Inflammatory macrophage (primary cell): ENCODE results near the gene DDX4.
A peak's percentile ranks its signal among the peaks of the same experiment; 100 is the strongest.
"Not testable (repeated sequence)": the region's sequence is repeated elsewhere in the genome, so short reads cannot be mapped to it uniquely, and the experiment has no call there.

Experiments
- DNase-seq, 2 donors: peaks; one replicate each; pipeline ENCODE4 v3.0.0-alpha.2; 2020 to 2022
- total RNA-seq, 18 experiments: gene quantifications; one replicate each; lab custom pipeline; 2026; ENCODE audit warnings: mixed read lengths in 6 of 18, inconsistent platforms in 2 of 18; lab: John Stamatoyannopoulos, UW

The DDX4 gene
- 0 to 0.21 (median 0) reads per million in 18 experiments for total RNA-seq

DNA sequence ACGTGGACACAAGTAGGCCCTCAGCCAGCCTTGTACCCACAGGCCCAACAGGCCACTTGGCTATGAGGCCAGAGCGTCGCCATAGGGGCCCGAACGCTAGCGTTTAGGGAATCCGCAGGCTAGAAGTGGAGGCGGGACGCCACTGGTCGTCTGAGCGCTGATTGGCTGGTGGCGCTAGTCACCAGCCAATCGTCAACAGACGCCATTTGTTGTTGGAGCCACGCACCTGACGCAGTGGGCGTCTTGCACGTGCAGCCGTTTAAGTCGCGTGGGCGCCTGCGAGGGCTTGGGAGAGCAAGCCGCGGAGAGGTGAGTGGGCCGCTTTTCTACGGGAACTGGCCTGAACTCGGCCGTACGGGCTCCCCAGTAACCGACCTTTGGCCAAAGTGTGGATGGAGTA lies at the start of gene DDX4:
DDX4 (plus strand) TSS at position 269 of the 400 bp plus-strand sequence. CDS start 903 bp downstream, outside the sequence.
- no peak for DNase-seq

DNA sequence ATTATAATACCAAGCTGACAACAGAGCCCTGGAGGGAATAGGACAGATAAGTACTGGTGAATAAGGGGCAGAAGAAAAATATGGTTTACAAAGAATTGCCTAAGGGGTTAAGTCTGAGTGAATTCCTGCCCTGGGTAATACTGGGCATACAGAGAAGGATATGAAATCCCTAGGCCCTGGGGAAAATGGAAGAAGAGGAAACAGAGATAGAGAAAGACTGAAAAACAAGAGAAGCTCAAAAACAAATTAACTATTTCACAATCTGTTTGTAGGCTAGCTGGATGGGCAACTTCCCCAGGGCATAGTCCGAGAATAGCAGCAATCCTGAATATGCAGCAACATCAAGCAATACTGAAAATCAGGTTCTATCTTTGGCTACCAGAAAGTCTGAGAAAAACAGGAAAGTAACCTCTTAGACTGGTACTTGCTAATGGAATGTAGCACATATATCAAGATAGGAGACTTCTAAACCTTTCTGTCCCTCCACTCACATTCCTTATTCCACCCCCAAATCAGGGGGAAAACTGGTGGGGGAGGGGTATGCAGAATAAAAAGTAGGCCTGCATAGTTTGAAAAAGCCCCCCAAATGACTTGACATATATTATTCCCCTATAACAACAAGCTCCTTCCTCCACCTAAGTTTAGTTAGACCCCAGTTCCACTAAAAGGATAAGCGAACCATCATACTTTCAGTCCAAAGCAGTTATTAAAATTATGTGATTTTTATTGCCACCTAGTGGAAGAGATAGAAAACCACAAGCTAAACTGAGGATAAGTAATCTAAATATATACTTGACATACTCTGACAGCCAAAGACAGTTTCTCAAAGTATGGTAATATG lies 46.4 kb upstream of the DDX4 start:
- DNase-seq = peak in 1 of 2 donors; percentile 53

DNA sequence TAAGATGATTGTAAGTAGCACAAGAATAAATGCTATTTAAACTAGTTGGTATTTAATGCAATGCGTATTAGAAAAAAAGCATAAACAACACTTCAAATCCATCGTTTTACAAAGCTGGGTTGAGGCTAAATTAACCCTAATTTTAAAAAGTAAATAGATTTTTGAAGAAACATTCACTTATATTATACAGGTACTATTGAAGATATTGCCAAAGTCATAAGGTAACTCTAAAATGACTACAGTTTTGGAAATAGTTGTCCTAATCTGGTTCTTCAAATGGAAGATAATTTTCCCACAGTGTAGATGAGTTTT lies 45.8 kb upstream of the DDX4 start:
- DNase-seq = no peak

DNA sequence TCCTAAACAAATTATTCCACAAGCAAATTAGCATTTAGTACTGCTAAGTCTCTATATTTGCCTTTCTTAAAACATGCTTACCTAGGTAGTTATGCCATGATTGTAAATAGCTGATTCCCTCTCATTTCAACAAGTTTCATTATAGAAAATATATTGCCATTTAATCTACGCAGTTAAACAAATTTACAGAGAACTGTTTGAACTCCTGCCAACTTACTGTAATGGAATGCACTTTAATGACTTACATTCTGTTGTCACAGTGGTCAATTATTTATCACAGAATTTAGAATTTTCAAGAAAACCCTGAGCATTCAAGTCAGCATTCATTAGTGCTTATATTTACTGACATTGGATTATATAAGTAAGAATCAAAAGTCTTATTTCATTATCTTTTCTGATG lies 45.4 kb upstream of the DDX4 start:
- no peak for DNase-seq

DNA sequence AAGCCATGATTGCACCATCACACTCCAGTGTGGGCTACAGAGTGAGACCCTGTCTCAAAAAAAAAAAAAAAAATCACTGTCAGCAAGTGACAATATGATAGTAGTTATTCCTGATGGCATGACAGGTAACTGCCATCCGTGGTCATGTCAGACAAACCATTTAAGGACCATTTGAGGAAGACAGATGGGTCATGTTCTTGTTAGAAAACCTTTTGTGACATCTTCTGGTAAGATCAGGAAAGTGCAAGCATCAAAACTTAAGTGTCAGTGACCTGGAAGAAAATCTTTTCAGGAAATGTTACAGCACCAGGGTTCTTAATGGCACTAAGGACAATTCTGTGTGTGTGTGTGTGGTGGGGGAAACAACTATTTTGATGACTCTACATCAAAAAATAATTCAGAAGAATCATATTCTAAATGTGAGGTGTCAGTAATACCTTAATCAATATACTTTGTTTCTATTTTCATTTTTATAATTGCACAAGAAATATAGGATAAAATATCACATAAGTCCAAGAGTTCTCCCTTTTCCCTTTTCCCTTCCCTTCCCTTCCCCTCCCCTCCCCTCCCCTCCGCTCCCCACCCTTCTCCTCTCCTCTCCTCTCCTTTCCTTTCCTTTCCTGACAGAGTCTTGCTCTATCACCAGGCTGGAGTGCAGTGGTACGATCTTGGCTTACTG lies 43.6 kb upstream of the DDX4 start:
- peak; percentile 7 to 25 for DNase-seq

DNA sequence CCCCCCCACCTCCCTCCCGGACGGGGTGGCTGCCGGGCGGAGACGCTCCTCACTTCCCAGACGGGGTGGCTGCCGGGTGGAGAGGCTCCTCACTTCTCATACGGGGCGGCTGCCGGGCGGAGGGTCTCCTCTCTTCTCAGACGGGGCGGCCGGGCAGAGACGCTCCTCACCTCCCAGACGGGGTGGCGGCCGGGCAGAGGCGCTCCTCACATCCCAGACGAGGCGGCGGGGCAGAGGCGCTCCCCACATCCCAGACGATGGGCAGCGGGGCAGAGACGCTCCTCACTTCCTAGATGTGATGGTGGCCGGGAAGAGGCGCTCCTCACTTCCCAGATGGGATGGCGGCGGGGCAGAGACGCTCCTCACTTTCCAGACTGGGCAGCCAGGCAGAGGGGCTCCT lies 41.2 kb upstream of the DDX4 start:
- not testable (repeated sequence) for DNase-seq

DNA sequence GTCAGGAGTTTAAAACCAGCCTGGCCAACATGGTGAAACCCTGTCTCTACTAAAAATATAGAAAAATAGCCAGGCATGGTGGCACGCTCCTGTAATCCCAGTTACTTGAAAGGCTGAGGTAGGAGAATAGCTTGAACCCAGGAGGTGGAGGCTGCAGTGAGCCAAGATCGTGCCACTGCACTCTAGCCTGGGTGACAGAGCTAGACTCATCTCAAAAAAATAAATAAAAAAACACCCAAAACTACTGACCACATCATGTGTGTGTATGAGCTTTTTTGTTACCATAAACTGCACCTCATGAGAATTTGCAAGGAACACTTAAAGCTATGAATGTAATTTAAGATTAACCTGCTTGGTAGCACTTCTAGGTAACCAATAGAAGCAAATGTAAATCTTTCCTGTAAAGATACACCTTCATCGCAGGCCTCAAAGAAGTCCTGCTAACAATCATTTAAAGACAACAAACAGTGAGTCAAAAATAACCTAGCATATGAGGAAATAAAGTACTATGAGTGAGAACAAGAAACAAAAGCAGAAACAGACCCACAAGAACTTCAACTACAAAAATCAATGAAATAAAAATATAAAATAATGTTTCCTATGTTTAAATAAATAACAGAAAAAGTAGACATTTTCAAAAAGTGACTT lies 38.7 kb upstream of the DDX4 start:
- no peak for DNase-seq

DNA sequence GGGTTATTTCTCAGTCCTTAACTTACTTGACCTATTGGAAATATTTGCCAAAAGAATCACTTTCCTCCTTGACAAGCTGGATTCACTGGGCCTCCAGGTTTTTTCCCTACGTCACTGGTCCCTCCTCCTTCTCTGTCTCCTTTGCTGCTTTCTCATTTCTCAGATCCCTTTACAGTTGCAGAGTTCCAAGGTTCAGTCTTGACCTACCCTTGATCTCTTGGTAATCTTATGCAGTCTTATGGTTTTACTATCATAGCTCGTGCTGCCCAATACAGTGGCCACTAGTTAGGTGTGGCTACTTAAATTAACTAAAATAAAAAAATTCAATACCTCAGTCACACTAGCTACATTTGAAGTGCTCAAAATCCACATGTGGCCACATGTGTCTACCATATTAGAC lies 37.1 kb upstream of the DDX4 start:
- no peak for DNase-seq

DNA sequence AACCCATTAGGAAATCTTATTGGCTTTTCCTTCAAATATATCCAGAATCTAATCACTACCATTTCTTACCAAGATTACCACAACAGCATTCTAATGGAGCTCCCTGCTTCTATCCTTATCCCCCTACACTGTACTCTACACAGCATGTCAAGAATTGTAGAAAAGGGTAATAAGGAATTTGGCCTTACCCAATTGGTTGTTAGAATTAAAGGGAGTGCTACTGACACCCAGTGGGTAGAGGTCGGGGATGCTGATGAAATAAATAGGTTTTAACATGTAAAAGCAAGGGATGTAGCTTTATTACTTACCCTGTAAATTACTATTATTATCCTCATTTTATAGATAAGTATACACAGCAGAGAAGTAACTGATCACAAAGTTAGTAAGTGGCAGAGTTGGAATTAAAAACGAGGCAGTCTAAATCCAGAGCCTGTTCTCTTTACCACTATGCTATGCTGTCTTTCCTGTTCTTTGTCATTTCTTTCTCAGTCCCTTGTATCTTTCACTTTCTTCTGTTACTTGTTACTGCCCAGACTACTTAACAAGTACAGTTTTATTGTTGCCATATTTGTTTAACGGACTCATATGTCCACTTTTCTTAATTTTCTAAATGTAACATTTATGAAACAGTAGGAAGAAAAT lies 36.3 kb upstream of the DDX4 start:
- DNase-seq = no peak

DNA sequence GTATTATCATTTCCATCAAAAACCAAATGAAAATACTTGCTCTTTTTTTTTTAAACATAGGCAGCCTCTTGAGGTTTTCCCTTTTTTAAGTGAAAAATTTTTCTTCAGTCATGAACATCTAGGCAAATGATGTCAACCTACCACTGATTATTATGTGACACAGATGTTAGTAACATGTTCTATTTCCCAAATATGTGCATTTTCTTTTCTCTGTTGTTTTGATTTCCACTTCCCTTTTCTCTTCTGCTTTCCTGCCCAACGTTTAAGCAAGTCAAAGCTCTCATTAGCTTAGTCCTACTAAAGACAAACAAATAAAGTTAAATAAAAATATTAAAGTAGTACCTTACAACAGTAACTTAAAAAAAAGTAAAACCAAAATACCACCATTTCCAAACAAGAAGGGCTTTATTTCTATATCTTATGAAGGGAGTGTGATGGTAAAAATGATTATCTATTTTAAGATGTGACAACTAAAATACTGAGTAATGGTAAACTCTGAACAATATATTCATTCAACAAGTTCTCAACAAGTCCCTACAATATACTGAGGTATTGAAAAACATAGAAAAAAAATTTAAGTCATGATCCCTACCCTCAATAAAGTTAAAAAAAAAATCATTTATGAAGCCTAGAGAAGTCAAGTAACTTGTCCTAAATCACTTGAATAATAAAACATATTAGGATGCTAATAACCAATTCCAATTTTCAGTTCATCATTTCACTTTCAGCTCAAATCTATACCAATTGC lies 35.1 kb upstream of the DDX4 start:
- DNase-seq = peak; percentile 10 to 43

DNA sequence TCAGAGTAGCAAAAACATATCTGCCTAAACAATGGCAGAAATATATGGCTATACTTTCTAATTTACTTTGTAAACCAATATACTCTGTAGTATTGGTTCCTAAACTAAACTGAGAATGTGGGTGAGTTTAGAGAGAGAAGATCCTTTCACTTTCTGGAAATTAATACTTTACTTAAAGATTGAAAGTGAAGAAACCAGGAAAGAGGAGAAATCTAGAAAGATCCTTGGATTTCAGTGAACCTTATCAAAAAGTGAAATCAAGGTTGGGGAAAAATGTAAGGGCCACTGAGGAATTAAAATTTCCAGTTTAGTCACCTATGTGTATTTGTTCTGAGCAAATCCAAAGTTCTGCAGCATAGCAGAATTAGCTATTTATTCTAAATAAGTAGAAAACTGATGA lies 31.6 kb upstream of the DDX4 start:
- no peak for DNase-seq

DNA sequence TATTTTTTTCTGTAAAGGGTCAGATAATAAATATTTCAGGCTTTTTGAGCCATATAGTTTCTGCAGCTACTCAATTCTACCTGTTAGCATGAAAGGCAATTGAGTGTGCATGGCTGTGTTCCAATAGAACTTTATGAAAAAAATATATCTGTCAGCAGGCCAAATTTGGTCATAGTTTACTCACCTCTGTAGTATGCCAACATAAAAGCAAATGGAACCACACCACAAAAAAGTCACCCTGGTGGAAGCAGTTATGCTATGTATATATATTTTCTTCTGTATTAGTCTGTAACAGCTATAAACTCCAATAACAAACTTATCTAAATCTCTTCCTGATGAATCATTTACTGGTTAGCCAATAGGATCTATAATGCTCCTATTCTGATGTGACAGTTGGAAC lies 29.1 kb upstream of the DDX4 start:
- no peak for DNase-seq

DNA sequence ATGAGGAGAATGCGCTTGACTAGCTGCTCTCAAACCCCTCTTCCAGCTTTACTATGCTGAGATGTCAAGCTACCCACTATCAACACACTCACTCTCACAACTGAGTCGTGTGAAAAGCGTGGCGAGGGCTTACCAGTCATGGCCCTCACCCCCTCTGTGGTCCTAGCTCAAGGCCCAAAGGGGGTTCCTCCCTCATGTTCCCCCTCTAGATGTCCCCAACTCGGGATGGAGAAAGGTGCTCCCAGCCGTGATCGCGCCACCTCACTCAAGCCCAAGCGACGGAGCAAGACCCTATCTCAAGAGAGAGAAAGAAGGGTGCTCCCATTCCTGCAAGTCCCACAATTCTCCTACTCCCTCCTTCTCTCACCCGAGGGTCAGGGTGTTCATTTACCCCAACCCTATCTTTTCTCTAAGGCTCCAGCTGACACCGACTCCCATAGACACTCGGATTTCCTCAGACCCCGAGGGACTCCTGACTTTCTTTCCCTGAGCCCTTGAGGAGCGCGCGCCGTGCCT lies 26.3 kb upstream of the DDX4 start:
- DNase-seq = no peak

DNA sequence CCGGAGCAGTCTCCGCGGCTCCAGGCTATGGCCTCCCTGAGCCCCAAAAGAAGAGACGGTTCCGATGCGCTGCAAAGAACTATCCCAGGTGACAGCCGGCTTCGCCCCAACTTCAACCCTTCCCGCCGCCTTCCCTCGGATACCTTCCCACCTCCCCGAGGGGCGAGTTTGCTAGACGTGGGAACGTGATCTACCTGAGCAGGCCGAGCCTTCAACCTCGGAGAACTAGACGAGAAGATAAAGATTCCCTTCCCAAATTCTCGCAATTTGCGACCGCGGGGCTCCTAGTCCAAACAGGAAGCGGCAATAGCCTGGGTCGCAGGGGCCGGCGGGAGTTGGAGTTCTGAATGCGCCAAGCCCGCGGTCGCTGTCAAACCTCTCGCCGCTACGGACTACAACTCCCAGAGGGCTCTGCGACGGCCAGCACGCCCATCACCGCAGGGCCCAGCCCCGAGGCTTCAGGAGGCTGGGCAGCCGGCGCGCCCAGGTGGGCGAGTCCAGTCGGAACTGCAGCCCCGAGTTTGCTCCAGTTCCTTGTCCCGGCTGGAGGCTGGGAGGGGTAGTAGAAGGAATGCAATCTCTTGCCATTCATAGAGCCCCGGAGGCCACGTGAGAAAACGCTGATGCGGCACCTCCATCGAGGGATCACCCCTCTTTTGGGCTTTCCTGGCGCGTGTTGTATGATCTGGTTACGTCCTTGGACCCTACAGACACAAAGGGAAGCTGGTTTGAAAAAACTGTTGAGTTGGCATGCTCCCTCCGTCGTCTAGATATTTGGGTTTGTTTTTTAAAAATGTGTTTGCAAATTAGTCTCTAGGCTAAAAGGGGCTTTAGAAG lies 25.6 kb upstream of the DDX4 start, which contains the start of gene SLC38A9:
SLC38A9 (minus strand) TSS at position 302 of the 837 bp plus-strand sequence. CDS start 14,366 bp downstream, outside the sequence.
- peak; percentile 96 to 97 for DNase-seq

DNA sequence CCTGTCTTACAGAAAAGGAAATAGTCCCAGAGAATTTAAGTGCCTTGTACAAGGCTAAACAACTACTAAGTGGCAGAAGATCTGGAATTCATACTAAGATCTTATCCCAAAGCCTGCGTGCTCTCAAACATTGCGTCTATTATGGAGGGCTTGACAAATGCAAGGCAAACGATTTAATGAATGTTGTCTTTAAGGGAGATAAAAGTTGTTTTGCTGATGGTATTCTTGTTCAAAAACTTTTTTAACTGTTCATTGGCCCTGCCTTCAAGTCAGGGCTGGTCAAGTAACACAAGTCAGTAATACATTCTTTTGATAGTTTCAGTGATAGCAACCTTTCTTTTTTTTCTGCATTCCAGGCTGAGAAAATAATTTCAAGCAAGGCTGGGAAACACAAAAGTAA lies 24.0 kb upstream of the DDX4 start:
- DNase-seq = no peak

DNA sequence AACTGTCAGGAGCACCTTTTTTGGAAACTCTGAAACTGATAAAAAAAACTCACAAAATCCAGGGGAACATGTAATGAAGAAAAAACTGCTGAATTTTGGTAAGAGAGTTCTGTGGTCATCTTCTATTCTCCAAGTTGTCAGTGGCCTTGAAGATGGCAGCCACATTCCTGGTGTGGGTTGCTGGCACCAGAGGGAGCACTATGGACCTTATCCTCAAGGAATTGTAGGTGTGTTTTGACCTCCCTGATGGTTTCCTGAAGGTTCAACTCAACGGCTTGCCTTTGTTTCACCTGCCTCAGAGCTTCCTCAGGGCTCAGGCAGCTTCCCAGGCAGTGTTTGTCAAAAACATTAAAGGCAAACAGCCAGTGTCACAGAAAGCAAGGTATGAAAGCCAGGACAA lies 23.5 kb upstream of the DDX4 start:
- DNase-seq = no peak

DNA sequence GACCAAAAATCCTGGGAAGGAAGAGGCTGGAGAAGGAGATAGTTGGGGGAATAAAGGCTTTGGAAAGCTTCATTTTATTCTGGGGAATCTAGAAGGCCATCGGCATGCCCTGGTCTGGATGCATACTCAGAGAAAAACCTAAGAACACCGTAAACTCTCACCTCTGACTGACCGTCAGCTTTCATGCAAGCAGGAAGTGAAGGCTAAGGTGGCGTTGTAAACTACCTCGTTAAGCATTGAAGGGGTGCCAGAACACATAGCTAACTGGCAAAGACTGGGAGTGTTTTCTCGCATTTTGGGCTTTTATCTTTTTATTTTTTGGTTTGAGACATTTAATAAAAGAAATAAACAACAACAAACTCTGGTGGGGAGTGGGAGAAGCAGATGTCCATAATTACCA lies 23.1 kb upstream of the DDX4 start:
- DNase-seq = no peak

DNA sequence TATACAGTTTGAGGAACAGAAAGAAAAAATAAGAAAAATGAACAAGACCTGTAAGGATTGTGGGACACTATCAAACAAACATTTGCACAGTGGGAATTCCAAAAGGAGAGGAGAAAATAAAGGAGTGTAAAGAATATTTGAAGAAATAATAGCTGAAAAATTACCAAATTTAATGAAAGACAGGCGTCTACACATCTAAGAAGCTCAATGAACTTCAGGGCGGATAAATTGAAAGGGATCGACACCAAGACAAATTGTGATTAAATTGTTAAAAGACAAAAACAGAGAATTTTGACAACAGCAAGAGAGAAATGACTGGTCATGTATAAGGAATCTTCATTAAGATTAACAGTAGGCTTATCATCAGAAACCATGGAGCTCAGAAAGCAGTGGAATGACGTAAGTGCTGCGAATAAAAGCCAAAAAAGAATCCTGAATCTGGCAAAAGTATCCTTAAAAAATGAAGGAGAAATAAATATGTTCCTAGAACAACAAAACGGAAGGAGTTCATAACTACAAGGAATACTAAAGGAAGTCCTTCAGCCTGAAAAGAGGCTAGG lies 22.3 kb upstream of the DDX4 start:
- no peak for DNase-seq

DNA sequence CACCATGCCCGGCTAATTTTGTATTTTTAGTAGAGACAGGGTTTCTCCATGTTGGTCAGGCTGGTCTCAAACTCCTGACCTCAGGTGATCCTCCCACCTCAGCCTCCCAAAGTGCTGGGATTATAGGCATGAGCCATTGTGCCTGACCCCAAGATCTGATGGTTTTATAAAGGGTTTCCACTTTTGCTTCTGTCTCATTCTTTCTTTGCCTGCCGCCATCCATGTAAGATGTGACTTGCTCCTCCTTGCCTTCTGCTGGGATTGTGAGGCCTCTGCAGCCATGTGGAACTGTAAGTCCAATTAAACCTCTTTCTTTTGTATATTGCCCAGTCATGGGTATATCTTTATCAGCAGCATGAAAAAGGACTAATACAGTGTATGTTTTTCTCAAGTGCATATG lies 18.8 kb upstream of the DDX4 start:
- DNase-seq = not testable (repeated sequence)

DNA sequence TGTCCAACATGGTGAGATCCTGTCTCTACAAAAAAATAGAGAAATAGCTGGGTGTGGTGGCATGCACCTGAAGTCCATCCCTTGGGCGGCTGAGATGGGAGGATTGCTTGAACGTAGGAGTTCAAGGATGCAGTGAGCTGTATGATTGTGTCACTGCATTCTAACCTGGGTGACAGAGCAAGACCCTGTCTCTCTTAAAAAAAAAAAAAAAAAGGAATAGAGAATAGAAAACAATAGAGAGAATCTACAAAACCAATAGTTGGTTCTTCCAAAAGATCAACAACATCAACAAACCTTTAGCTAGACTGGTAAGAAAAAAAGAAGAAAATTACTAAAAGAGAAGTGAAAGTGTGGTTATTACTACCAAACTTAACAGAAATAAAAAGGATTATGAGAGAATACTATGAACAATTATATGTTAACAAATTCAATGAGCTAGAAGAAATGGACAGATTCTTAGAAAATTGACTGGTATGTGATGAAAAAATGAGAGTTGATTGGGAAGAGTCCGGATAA lies 17.6 kb upstream of the DDX4 start:
- DNase-seq = no peak

DNA sequence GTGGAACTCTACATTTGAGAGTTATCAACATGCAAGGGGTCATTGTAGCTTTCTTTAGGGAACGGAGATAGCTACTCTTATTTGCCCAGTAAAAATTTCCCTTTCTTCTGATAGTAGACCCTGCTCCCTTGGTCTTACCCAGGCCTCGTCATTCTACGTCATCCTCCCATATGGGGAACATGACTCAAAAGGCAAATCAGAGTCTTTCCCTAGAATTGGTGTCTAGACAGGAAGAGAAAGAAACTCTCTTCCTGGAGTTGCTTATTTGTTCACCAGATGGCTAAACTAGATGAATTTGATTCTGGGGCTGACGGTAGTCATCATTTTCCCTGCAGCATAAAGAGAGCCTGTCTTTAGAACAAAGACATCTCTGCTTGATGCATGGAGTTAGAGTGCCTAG lies 13.6 kb upstream of the DDX4 start:
- no peak for DNase-seq
